GM18499 (cell line): Measurements from ENCODE around the gene PRPF40A.
A peak's percentile ranks its signal among the peaks of the same experiment; 100 is the strongest.

Experiments
- ATAC-seq: cut with Tn5 transposase; IDR thresholded peaks from one replicate; pipeline ENCODE4 v1.9.1; 2021; ENCODE audit warnings: moderate number of reproducible peaks; ENCODE audit not compliant: insufficient read depth, unreplicated experiment

Gene PRPF40A

DNA sequence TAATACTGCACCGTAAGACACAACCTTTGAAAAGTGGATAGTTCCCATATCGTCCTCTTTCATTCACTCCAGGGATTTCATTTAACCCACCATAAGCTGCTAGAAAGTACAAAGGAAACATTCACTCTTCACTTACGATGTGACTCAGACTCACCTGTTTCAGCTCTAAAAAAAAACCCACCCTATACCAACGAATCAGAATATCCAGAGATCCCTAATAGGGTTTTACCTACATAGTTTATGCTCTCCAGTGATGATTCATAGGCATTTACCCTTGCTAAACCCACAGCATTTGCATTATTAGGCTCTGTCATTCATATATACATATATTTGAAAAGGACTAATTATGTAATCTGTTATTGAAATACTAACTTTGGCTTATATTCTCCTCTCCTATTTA lies 60.2 kb downstream of the PRPF40A start:
- peak; percentile 75 for ATAC-seq

- no peak for ATAC-seq
Observed at GRCh38 chr2:152655880-152656279, 61.4 kb downstream of the PRPF40A start.

GRCh38 chr2:152651834-152652233 lies 65.4 kb downstream of the PRPF40A start:
- no peak for ATAC-seq

GRCh38 chr2:152650768-152651371 lies 66.4 kb downstream of the PRPF40A start:
- ATAC-seq, result no peak

DNA sequence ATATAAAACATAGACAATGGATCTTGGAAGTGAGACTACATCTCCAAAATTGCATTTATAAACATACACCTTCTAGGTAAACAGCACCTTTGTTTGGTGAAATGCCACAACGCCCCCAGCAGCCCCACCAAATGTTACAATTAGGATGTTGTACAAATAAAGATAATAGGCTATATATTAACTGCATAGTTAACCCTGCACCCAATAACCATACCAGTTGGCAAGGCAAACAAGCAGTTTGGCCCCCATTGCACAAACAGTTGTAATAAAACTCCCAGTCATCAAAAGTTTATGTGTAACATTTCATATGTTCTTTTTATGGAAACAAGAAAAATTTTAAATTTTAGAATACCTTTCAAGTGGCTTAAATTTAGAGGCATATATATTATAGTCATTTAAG lies 67.3 kb downstream of the PRPF40A start:
- ATAC-seq, result no peak

- no peak for ATAC-seq
Observed at GRCh38 chr2:152648336-152648735, 68.9 kb downstream of the PRPF40A start.

DNA sequence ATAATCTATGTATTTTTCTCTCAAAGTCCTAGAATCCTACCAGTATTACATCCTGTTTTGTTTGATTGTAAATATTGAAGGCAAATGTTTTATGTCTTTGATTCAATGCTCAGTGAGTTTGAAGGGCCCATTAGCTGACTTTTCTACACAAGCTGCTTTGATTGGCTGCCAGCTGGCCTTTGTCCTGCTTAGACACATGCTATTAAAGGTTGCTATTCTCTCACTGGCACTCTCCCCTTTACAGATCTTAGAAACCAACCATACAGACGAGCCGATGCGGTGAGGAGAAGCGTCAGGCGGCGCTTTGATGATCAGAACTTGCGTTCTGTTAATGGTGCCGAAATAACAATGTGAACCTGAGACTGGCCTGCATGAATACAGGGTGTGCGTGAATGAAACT lies 69.7 kb downstream of the PRPF40A start:
- no peak for ATAC-seq

DNA sequence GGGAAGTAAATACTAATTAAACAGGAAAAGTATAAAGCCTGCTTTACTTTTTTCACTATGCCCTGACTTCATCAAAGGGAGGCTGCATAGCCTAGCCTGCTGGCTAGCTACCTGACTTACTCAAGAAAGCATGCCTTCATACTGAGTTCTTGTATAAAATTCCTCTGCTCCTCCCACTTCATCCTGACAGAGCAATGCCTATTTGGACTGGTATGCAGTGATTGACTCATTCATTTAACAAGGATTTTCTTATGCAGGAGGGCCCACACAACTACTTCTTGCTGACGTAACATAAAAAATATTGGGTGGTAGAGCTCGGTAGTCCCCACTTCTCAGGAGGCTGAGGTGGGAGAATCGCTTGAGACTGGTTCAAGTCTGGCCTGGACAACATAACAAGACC lies 70.5 kb downstream of the PRPF40A start:
- no peak for ATAC-seq

DNA sequence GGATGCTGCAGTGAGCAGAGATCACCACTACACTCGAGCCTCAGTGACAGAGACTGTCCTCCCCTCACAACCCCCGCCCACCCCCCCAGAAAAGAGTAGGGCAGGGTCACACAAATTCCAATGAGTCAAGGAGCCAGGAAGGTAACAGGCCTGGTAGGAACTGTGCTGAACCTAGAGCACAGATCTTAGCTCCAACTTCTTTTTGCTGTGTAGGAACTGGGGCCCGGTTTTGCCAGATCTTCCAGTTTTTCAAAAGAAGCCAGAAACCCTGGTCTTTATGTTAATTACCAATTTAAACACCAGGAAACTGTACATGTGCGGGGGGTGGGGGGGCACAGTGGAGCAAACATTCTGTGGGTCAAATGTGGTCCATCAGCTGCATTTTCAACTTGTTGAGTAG lies 71.0 kb downstream of the PRPF40A start:
- no peak for ATAC-seq

- ATAC-seq, result no peak
Observed at GRCh38 chr2:152644189-152644873, 72.9 kb downstream of the PRPF40A start.

- no peak for ATAC-seq
Observed at GRCh38 chr2:152638590-152638989, 78.7 kb downstream of the PRPF40A start.

- ATAC-seq, result no peak
Observed at GRCh38 chr2:152638056-152638455, 79.2 kb downstream of the PRPF40A start.

- ATAC-seq, result no peak
Observed at GRCh38 chr2:152637251-152637650, 80.0 kb downstream of the PRPF40A start.

GRCh38 chr2:152635635-152636298 lies 81.5 kb downstream of the PRPF40A start:
- no peak for ATAC-seq

GRCh38 chr2:152632736-152633135 lies 84.5 kb downstream of the PRPF40A start:
- no peak for ATAC-seq

- ATAC-seq, result no peak
Observed at GRCh38 chr2:152630466-152630865, 86.8 kb downstream of the PRPF40A start.

DNA sequence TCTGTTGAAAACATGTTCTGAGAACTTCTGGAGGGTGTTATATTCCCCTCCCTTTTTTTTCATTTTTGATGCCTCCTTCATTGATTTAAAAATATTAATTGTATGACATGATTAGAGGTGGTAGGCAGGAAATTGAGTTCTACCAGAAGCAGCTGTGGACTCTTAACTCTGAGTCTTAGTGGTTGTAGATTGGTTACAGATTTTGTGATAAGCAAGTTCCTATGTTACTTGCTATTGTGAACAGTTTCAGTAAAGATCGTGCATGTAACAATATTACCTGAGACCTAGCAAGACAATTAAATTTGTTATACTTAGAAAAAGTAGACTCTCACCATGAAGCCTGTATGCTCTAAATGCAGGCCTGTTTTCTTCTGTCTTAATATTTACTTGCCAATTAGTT lies 88.1 kb downstream of the PRPF40A start:
- ATAC-seq, result no peak

- ATAC-seq, result no peak
Observed at GRCh38 chr2:152627351-152627957, 89.8 kb downstream of the PRPF40A start.

DNA sequence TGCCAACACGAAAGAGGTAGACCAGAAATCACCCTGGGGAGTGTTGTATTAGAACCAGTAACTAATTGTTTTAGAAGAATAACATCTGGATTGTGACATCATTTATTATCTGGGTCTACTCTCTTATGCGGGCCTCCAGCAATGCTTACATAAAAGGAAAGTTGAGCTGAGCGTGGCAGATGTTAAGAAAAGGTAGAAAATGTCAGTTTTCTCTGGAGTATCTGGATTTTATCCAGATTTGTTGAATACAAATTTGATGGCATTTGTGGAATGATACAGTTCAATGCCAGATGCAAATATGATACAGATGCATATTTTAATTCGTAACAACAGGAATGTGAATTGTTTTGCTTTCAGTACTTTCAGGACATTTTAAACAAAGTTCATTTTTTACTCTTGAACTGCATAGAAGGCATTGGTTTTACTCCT lies 90.3 kb downstream of the PRPF40A start:
- no peak for ATAC-seq

GRCh38 chr2:152624805-152625204 lies 92.5 kb downstream of the PRPF40A start:
- ATAC-seq, result no peak

GRCh38 chr2:152623775-152624174 lies 93.5 kb downstream of the PRPF40A start:
- ATAC-seq, result no peak
